Colonic mucosa (tissue), 4 donors: ENCODE results near the gene FAM228B. TPM values are rescaled to one million over a fixed set of nuclear protein-coding genes. Genes with fewer than 3 reads are reported as not detected.
"Not testable (repeated sequence)": the region's sequence is repeated elsewhere in the genome, so short reads cannot be mapped to it uniquely, and the experiment has no call there.

Source experiments
- DNase-seq: peaks from one replicate; pipeline ENCODE4 v3.0.0-alpha.2; 2020
- H3K27ac ChIP-seq: fragments of 200-600 bp; one replicate; pipeline ENCODE4 v1.8.0; 2021
- H3K27me3 ChIP-seq: fragments of 200-600 bp; one replicate; pipeline ENCODE4 v1.8.0; 2021
- H3K36me3 ChIP-seq: fragments of 200-600 bp; one replicate; pipeline ENCODE4 v1.8.0; 2021
- H3K4me1 ChIP-seq: fragments of 200-600 bp; one replicate; pipeline ENCODE4 v1.8.0; 2021; ENCODE audit warnings: mild to moderate bottlenecking
- H3K4me3 ChIP-seq: fragments of 200-600 bp; one replicate; pipeline ENCODE4 v1.8.0; 2021
- H3K9ac ChIP-seq, 2 donors: one replicate each; pipeline ENCODE4 v1.7.0; 2013; ENCODE audit warnings: control low read depth in 2 of 2, low read depth in 2 of 2, low read length in 2 of 2
- H3K9me3 ChIP-seq: fragments of 200-600 bp; one replicate; pipeline ENCODE4 v1.8.0; 2021
- intact Hi-C: fragments of 100-400 bp; cut with DNase I; formaldehyde crosslinking; loops from one replicate; pipeline ENCODE4 v1.14.1; 2022
- total RNA-seq, 2 donors: library from RNA; stranded (reverse); fragmentation: NEBNext Ultra II Directional in 1 of 2; extraction: Animal tissue kit (Norgen Biotek cat#: 25700) in 1 of 2; gene quantifications; one replicate each; pipeline ENCODE4 v1.2.1, GENCODE V29; 2021
- TF ChIP-seq, protein P1 (sequence below): fragments of 200-600 bp; IDR thresholded peaks from one replicate; pipeline ENCODE4 v1.8.0; 2022; ENCODE audit warnings: antibody characterized with exemption, mild to moderate bottlenecking
- donor health status: healthy.
- donor health status: DM: no; HTN: no; CAD: no.
- donor health status: DM: no; HTN: no; CAD: no.

The FAM228B gene
- total RNA-seq, 2 donors from 2014 or later = 4.4 to 6.2 TPM

GRCh38 chr2:24125956-24126355 is 2.7 kb downstream of the FAM228B start:
- intact Hi-C loops = no loop called here
- Histone ChIP-seq H3K4me3 (no peak overlapping the region), H3K9me3 (no peaks in the 10 kb centered on the region), H3K27ac (no peak overlapping the region), H3K4me1 (peaks cover 3% of the 10 kb centered on the region), H3K27me3 (no peaks in the 10 kb centered on the region), H3K9ac (no peak overlapping the region), H3K36me3 (no peaks in the 10 kb centered on the region)
- TF ChIP-seq, protein P1, sequence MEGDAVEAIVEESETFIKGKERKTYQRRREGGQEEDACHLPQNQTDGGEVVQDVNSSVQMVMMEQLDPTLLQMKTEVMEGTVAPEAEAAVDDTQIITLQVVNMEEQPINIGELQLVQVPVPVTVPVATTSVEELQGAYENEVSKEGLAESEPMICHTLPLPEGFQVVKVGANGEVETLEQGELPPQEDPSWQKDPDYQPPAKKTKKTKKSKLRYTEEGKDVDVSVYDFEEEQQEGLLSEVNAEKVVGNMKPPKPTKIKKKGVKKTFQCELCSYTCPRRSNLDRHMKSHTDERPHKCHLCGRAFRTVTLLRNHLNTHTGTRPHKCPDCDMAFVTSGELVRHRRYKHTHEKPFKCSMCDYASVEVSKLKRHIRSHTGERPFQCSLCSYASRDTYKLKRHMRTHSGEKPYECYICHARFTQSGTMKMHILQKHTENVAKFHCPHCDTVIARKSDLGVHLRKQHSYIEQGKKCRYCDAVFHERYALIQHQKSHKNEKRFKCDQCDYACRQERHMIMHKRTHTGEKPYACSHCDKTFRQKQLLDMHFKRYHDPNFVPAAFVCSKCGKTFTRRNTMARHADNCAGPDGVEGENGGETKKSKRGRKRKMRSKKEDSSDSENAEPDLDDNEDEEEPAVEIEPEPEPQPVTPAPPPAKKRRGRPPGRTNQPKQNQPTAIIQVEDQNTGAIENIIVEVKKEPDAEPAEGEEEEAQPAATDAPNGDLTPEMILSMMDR = no peak
- no peak for DNase-seq

DNA sequence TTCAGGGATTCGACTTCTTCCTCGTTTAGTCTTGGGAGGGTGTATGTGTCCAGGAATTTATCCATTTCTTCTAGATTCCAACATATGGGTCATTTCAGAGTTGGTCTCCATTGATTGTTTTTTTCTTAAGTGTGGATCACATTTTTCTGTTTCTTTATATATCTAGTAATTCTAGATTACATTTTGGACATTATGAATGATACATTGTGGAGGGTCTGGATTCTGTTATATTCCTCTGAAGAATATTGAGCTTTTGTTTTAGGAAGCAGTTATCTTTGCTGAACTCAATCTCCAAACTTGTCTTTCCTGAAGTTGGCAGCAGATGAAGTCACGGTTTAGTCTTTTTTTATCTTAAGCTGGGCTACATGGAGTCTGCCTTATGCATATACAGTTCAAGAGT is 9.3 kb downstream of the FAM228B start:
- Histone ChIP-seq H3K9ac (no peak overlapping the region), H3K4me1 (no peaks in the 10 kb centered on the region), H3K27me3 (no peaks in the 10 kb centered on the region), H3K27ac (no peak overlapping the region), H3K4me3 (no peak overlapping the region), H3K9me3 (no peaks in the 10 kb centered on the region), H3K36me3 (no peaks in the 10 kb centered on the region)
- intact Hi-C loops = no loop called here
- no peak for DNase-seq
- TF ChIP-seq, protein P1 = no peak

- H3K27me3 ChIP-seq, H3K4me1 ChIP-seq, H3K9me3 ChIP-seq, DNase-seq, H3K36me3 ChIP-seq, intact Hi-C loops, H3K4me3 ChIP-seq, H3K27ac ChIP-seq, H3K9ac ChIP-seq: not testable (repeated sequence)
These were observed 17.0 kb downstream of the FAM228B start for GRCh38 chr2:24140305-24140704.

- TF ChIP-seq, protein P1 = no peak
- Histone ChIP-seq H3K27me3 (no peaks in the 10 kb centered on the region), H3K36me3 (no peaks in the 10 kb centered on the region)
These were observed 24.1 kb downstream of the FAM228B start for GRCh38 chr2:24147364-24147763.

DNA sequence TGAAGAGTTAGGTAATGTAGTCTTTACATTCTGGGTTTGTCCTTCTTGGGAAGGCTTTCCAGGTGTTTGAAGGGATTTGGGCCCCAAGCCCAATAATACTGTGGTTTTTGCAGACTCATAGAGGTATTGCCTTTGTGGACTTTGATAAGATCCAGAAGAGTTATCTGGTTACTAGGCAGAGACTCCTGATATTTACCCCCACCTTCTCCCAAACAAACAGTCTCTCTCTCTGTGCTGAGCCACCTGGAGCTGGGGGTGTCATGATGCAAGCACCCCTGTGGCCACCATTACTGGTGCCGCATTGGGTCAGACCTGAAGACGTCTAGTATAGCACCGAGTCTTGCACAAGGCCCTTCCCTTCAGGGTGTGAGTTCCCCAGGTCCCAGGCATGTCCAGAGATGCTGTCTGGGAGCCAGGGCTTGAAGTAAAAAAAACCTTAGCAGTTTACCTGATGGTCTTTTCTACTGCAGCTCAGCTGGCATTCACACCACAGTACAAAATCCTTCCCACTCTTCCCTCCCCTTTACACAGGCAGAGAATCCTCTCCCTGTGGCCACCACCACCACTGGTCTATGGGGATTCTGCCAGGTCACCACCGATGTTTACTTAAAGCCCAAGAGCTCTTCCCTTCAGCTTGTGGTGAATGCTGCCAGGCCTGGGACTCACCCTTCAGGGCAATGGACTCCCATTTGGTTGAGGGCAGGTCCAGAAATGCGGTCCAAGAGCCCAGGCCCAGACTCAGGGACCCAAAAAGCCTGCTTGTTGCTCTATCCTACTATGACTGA is 29.3 kb downstream of the FAM228B start:
- no peaks in the 10 kb centered on the region for H3K36me3 ChIP-seq
- no peak for DNase-seq
- no peaks in the 10 kb centered on the region for H3K9me3 ChIP-seq
- H3K9ac ChIP-seq = no peak overlapping the region
- H3K4me3 ChIP-seq = no peak overlapping the region
- intact Hi-C loops = no loop called here
- no peaks in the 10 kb centered on the region for H3K27me3 ChIP-seq
- no peak overlapping the region for H3K27ac ChIP-seq
- no peaks in the 10 kb centered on the region for H3K4me1 ChIP-seq
- TF ChIP-seq, protein P1 = no peak

More at GRCh38 chr2:24147364-24147763, 24.1 kb downstream of the FAM228B start:
- no peaks in the 10 kb centered on the region for H3K4me1 ChIP-seq
- no peak for DNase-seq
- intact Hi-C loops = no loop called here
- H3K4me3 ChIP-seq = no peak overlapping the region
- no peaks in the 10 kb centered on the region for H3K9me3 ChIP-seq
- H3K27ac ChIP-seq = no peak overlapping the region
- no peak overlapping the region for H3K9ac ChIP-seq

- no peak for DNase-seq
- intact Hi-C loops = no loop called here
- TF ChIP-seq, protein P1 = no peak
These were observed 30.2 kb downstream of the FAM228B start for GRCh38 chr2:24153478-24153877.

More at GRCh38 chr2:24153478-24153877, 30.2 kb downstream of the FAM228B start:
- Histone ChIP-seq H3K36me3 (no peaks in the 10 kb centered on the region), H3K27ac (no peak overlapping the region), H3K9ac (no peak overlapping the region), H3K27me3 (no peaks in the 10 kb centered on the region), H3K9me3 (no peaks in the 10 kb centered on the region), H3K4me1 (no peaks in the 10 kb centered on the region), H3K4me3 (no peak overlapping the region)
